ENCODE data around the gene AKR1C1.
"Not testable (repeated sequence)": the region's sequence is repeated elsewhere in the genome, so short reads cannot be mapped to it uniquely, and the experiment has no call there.

The AKR1C1 gene

DNA sequence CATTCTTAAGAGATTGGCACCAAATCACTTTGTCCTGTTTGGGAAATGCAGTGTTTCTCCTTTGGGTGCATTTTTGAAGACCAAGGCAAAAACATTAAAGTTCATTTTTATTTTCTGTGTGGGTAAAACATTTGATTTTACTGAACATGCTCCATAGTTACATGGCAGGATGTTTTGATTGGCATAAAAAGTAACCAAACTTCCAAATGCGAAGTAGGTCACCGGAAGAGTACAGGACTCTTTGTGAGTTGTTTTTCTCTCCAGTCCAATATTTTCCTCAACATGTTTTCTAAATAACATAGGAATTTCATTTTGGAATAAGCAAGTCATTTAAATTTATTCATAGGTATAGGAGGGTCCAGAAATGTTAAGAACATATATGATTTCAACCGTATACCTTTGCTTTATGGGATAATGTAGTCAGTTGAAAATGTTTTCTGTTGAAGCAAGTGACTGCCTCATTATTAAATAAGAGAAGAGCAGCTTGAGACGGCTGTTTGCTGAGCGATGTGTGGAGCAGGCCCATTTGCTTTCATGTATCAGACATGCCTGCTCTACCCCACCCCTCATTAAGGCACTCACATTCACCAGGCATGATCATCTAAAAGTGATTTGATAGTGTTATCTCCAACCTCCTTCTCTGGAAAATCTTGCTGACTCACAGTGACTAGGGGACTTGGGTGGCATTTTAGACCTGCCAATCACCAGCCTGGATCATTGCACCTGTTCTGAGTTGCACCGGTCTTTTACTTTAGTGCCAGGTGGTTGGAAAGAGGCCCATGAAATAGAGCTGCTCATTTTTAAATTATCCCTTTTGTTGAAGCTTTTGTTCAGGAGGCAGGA, 56.8 kb downstream of the AKR1C1 start:
- not testable (repeated sequence) for DNase-seq

DNA sequence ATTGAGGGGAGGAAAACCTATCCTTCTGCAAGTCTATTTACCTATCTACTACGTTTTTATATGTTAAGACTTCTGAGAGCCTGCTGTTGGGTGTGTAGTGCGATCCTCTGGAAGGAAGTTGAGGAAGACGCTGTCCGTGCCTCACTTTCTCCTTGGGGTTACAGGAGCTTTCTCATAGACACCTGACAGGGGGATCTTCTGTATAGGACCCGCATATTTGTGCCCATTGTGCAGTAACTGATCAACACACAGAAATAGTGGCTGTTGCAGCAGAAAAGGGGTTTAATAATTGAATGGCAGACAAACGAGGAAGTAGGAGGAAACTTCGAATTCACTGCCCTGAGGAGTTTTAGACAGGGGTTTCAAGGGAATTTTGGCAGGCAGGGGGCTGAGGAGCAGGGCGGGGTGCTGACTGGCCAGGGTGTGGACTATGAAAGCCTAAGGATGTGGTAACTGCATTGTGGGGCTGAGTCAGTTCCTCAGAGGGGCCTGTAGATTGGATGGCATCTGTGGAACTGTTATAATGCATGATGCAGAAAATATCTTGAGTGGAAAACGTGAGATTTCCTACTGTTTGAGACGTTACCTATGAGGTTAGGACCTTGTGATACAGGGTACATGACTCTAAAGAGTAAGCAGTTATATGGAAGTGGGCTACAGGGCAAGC, 58.5 kb downstream of the AKR1C1 start:
- not testable (repeated sequence) for DNase-seq

DNA sequence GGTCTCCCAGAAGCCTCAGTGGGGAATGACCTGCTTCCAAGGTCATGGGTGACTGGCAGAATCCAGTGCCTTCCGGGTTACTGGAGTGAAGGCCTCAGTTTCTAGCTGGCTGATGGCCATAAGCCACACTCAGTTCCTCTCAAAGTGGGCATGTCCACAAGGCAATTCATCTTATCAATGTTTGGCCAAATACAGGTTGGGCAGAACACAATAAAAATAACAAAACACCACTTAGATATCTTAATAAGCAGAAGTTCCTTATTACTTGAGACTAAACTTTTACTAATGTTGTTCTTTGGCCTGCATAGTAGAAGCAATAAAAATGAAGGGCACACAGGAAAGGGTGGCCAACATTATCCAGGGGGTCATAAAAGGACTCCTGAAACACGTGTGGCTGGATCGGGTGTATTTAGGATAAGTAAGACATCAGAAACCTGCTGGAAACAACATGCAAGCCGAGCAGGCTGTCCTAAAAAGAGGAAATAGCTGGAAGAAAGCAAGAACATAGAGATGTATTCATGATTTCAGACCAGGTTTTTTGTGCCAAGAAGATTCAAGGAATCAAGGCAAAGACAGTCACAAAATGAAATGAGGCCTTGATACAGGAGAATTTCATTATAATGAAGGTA, 60.1 kb downstream of the AKR1C1 start:
- no peak for DNase-seq

DNA sequence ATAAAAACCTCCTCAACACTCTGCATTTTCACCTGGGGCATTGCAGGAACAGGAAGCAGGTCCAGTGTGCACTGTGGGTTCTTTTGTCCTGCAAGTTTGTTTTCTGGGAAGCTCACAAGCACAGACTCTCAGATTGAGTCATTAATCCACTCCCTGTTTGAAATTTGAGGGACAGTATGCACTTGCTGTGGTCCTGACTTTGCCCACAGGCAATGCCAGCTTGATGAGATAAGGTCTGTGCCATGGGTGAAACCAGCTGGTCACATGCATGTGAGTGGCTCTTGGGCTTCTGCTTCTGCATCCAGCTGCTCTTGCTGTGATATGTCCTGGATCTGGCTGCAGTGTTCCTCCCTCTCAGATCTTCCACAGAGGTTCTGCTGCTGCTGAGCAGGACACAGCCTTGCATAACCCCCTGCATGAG, 62.3 kb downstream of the AKR1C1 start:
- DNase-seq = not testable (repeated sequence)

DNA sequence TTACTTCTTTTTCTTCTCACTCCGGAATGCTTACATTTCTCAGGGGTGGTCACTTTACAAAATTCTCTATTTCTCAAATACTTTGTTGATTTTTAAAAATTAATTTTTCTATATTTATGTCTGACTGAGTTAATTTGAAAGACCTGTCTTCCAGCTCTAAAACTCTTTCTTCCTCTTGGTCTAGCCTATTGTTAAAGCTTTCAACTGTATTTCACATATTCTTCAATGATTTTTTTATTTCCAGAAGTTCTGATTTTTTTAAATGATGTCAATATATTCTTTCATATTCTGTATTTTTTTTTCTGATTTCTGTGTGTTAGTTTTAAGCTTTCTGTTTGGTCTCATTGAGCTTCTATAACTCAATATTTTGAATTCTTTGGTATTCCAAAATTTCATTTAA, 67.8 kb downstream of the AKR1C1 start:
- DNase-seq = no peak

DNA sequence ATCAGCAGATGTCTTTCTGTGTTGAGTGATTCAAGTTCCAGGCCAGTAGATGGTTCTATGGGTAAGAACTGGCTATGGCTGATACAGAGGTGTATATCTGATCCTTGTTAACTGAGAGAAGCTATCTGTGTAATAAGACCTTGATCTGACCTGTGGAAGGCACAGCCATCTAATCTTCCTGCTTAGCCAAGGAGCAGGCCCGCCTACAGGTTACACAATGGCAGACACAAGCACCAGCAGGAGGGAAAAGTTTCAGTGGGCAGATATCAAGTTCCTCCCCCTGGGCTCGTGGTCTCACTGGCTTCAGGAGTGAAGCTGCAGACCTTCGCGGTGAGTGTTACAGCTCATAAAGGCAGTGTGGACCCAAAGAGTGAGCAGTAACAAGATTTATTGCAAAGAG, 68.4 kb downstream of the AKR1C1 start:
- not testable (repeated sequence) for DNase-seq

DNA sequence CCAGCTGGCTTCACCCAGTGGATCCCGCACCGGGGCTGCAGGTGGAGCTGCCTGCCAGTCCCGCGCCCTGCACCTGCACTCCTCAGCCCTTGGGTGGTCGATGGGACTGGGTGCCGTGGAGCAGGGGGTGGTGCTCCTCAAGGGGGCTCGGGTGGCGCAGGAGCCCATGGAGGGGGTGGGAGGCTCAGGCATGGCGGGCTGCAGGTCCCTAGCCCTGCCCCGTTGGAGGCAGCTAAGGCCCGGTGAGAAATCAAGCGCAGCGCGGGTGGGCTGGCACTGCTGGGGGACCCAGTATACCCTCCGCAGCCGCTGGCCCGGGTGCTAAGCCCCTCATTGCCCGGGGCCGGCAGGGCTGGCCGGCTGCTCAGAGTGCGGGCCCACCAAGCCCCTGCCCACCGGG, 69.2 kb downstream of the AKR1C1 start:
- DNase-seq = not testable (repeated sequence)

Data from SIG-M5 (cell line).